WERI-Rb-1 (cell line): ENCODE measurements around the gene CDKAL1.
A peak's percentile ranks its signal among the peaks of the same experiment; 100 is the strongest.

ENCODE experiments used
- DNase-seq: peaks from one replicate; pipeline ENCODE4 v3.0.0-alpha.2; 2020
- H3K27ac ChIP-seq: fragments of 250-450 bp; sonication (Bioruptor Pico); 2 replicates; pipeline ENCODE4 v1.5.1; 2020; ENCODE audit warnings: mild to moderate bottlenecking, moderate library complexity
- H3K27me3 ChIP-seq: fragments of 250-450 bp; sonication (Bioruptor Pico); 2 replicates; pipeline ENCODE4 v1.5.1; 2021; ENCODE audit warnings: mild to moderate bottlenecking, low read depth, moderate library complexity; ENCODE audit not compliant: insufficient read depth, severe bottlenecking
- H3K36me3 ChIP-seq: fragments of 250-450 bp; sonication (Bioruptor Pico); 2 replicates; pipeline ENCODE4 v1.5.1; 2020; ENCODE audit warnings: mild to moderate bottlenecking, moderate library complexity
- H3K4me3 ChIP-seq: 2 replicates; pipeline ENCODE4 v1.5.1; 2011; ENCODE audit warnings: low read depth, mild to moderate bottlenecking, control low read depth, low read length
- H3K9me3 ChIP-seq: fragments of 250-450 bp; sonication (Bioruptor Pico); 2 replicates; pipeline ENCODE4 v1.5.1; 2021; ENCODE audit warnings: mild to moderate bottlenecking, moderate library complexity; ENCODE audit not compliant: severe bottlenecking
- TF ChIP-seq, protein P1 (sequence below): IDR thresholded peaks from 2 replicates; pipeline ENCODE4 v1.5.1; 2011; ENCODE audit warnings: low read depth, mild to moderate bottlenecking, control low read depth, inconsistent platforms, low read length

CDKAL1 gene

DNA sequence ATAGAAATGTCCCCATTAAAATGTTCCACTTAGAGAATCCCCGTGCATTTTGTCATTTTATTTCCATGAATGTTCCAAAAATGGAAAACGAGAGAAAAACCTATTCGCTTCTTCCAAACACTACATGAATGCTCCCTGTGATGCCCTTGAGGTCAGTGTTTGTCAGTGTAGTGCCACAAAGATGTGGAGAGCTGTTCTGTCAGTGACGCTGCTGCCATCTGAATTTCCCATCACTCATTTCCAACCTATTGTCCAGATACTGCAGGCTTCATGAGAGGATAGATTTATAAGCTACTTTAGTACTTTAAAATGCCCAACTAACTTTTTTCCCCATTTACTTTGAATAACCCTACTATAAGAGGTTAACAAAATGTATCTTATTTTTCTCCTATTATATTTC lies 335.8 kb downstream of the CDKAL1 start:
- no peak for DNase-seq
- H3K27me3 ChIP-seq, result no peaks in the 10 kb centered on the region
- TF ChIP-seq, protein P1, sequence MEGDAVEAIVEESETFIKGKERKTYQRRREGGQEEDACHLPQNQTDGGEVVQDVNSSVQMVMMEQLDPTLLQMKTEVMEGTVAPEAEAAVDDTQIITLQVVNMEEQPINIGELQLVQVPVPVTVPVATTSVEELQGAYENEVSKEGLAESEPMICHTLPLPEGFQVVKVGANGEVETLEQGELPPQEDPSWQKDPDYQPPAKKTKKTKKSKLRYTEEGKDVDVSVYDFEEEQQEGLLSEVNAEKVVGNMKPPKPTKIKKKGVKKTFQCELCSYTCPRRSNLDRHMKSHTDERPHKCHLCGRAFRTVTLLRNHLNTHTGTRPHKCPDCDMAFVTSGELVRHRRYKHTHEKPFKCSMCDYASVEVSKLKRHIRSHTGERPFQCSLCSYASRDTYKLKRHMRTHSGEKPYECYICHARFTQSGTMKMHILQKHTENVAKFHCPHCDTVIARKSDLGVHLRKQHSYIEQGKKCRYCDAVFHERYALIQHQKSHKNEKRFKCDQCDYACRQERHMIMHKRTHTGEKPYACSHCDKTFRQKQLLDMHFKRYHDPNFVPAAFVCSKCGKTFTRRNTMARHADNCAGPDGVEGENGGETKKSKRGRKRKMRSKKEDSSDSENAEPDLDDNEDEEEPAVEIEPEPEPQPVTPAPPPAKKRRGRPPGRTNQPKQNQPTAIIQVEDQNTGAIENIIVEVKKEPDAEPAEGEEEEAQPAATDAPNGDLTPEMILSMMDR, result no peak

DNA sequence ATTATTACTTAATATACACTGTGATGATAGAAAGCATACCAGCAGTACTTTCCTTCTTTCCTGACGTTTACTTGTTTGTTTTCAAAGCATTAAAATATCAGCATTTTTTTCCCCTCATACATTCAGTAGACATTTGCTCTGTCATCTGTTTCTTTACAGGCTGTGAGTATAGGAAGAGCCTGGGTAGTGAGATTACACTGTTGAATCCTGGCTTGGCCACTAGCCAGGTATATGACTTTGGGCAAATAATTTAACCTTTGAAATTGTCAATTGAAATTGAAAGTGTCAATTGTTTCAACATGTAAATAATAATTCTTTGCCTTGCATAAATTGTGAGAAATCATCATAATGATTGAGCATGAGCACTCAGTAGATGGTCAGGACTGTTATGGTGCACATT lies 336.2 kb downstream of the CDKAL1 start:
- no peaks in the 10 kb centered on the region for H3K27me3 ChIP-seq
- no peak overlapping the region for H3K4me3 ChIP-seq
- TF ChIP-seq, protein P1, result no peak
- no peaks in the 10 kb centered on the region for H3K36me3 ChIP-seq
- no peaks in the 10 kb centered on the region for H3K9me3 ChIP-seq
- H3K27ac ChIP-seq, result no peak overlapping the region
- DNase-seq, result no peak

More for the DNA sequence above, 335.8 kb downstream of the CDKAL1 start:
- Histone ChIP-seq H3K4me3 (no peak overlapping the region), H3K36me3 (no peaks in the 10 kb centered on the region), H3K9me3 (no peaks in the 10 kb centered on the region), H3K27ac (no peak overlapping the region)

DNA sequence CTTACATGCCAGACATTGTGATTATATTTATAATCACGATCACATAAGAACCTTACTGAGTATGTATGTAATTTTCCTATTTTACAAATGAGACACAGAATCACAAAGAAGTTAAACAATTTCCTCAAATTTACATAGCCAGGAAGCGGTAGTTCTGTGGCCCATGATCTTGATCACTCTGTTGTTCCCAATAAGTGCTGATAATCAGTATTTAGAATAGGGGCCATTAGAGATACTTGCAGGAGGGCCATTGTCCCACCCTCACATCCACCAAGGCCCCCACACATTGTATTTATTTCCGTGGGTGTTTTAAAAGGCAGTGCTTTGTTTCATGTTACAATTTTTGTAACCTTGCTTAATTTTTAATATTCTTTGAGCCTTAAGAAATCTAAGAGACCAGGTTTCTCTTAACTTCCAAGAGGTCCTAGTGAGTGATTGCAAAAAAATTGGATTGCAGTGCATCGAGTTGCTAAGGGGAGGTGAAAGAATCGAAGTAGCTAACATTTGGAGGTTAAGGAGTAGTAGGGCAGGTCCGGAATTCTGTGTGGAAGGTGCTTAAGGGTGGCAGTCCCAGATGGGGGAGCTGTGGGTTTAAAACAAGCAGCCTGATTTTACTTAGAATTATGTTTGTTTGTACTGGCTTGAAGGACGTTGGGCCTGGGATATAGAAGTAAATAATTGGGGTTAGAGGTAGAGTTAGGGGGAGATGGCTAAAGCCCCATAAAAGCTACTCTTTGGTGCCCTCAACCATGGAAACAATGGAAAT lies 339.4 kb downstream of the CDKAL1 start:
- TF ChIP-seq, protein P1, result peak; percentile 50; the same call in 1 of the 2 replicates
- Histone ChIP-seq H3K27ac (no peak overlapping the region), H3K9me3 (peaks cover 2% of the 10 kb centered on the region), H3K27me3 (no peaks in the 10 kb centered on the region), H3K36me3 (no peaks in the 10 kb centered on the region), H3K4me3 (no peak overlapping the region)
- peak; percentile 49 for DNase-seq

DNA sequence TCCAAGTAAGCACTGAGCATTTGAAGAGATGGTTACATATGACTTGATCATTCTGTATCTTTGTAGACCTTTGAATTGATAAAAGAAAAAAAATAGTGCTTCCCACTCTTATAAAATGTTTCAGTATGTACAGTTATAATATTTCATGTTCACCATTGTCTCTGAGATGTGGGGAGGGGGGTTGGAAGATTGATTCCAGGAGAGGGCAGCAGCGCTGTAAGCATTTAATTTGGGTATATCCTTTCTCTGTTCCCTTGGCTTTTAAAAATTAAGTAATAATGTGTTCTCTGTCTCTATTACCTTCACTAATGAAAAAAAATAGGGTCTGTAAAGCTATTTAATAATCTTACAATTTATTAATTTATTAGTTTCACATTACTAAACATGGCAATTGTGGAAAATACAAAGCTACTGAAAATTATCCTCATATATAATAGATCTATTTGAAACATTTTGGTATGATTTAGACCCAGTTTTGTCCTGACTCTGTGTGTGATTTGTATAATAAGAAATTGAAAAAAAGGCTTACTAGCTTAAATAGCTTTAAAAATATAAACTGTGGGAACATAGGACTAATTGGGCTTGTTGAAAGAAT lies 341.2 kb downstream of the CDKAL1 start:
- TF ChIP-seq, protein P1, result peak; percentile 46

DNA sequence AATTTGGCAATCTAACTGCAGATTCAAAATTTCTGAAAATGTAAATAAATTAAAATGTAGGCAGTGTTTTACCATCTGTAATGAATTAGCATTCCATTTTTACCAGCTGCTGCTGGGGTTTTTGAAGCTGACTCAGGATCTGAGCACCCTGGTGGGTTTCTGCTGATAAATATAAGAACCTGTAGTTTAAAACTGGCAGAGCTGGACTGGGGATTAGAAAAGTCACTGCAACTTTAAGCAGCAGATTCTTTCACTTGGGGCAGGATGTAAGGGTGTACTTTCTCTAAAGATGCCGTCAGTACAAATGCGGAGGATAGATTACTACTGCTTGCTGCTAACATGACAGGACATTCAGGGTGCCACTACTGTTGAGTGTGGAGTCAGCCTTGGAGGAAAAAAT lies 341.8 kb downstream of the CDKAL1 start:
- Histone ChIP-seq H3K36me3 (no peaks in the 10 kb centered on the region), H3K27me3 (no peaks in the 10 kb centered on the region), H3K9me3 (peaks cover 2% of the 10 kb centered on the region), H3K4me3 (no peak overlapping the region), H3K27ac (no peak overlapping the region)
- TF ChIP-seq, protein P1, result no peak
- DNase-seq, result no peak

More for the DNA sequence above, 341.2 kb downstream of the CDKAL1 start:
- Histone ChIP-seq H3K36me3 (no peaks in the 10 kb centered on the region), H3K4me3 (no peak overlapping the region), H3K9me3 (peaks cover 2% of the 10 kb centered on the region), H3K27me3 (no peaks in the 10 kb centered on the region), H3K27ac (no peak overlapping the region)
- DNase-seq, result peak; percentile 47
